SK-N-SH treated with all-trans-retinoic acid at 6 μM for 48 hours (cell line): ENCODE measurements around the gene HCN2.

Source experiments
- ATAC-seq: fragments of 200-7000 bp; cut with Tn5 transposase; 3 replicates; pipeline ENCODE4 v1.9.1; 2020; ENCODE audit warnings: mild to moderate bottlenecking, moderate library complexity
- ARNTL ChIP-seq: fragments of 450-650 bp; formaldehyde crosslinking; IDR thresholded peaks from 2 replicates; pipeline ENCODE4 v1.5.0; 2020; ENCODE audit warnings: low read depth, mild to moderate bottlenecking, moderate library complexity, borderline replicate concordance
- BACH2 ChIP-seq: fragments of 250-450 bp; sonication (Bioruptor Pico); IDR thresholded peaks from 2 replicates; pipeline ENCODE4 v1.9.0; 2021; ENCODE audit warnings: mild to moderate bottlenecking, borderline replicate concordance
- ESRRG ChIP-seq: fragments of 250-450 bp; sonication (Bioruptor Pico); IDR thresholded peaks from 2 replicates; pipeline ENCODE4 v1.6.1; 2021; ENCODE audit warnings: mild to moderate bottlenecking
- GLIS3 ChIP-seq: fragments of 250-450 bp; sonication (Bioruptor Pico); IDR thresholded peaks from 2 replicates; pipeline ENCODE4 v1.5.0; 2020; ENCODE audit warnings: mild to moderate bottlenecking, moderate library complexity
- ISL1 ChIP-seq: fragments of 250-450 bp; sonication (Bioruptor Pico); IDR thresholded peaks from 2 replicates; pipeline ENCODE4 v2.1.2; 2022; ENCODE audit warnings: mild to moderate bottlenecking, moderate library complexity
- PATZ1 ChIP-seq: fragments of 250-450 bp; sonication (Bioruptor Pico); IDR thresholded peaks from 2 replicates; pipeline ENCODE4 v1.8.0; 2020; ENCODE audit warnings: mild to moderate bottlenecking, moderate library complexity, borderline replicate concordance
- TCF4 ChIP-seq: fragments of 250-450 bp; sonication (Bioruptor Pico); IDR thresholded peaks from 2 replicates; pipeline ENCODE4 v1.8.0; 2021; ENCODE audit warnings: mild to moderate bottlenecking, moderate library complexity, borderline replicate concordance
- TOX ChIP-seq: fragments of 250-450 bp; sonication (Bioruptor Pico); IDR thresholded peaks from 2 replicates; pipeline ENCODE4 v1.8.0; 2021; ENCODE audit warnings: mild to moderate bottlenecking, moderate library complexity, borderline replicate concordance
- TSHZ2 ChIP-seq: fragments of 250-450 bp; sonication (Bioruptor Pico); IDR thresholded peaks from 2 replicates; pipeline ENCODE4 v1.5.0; 2020; ENCODE audit warnings: mild to moderate bottlenecking, moderate library complexity
- ZFP3 ChIP-seq: fragments of 250-450 bp; sonication (Bioruptor Pico); IDR thresholded peaks from 2 replicates; pipeline ENCODE4 v1.5.0; 2020; ENCODE audit warnings: mild to moderate bottlenecking, moderate library complexity
- ZFP30 ChIP-seq: fragments of 450-650 bp; formaldehyde crosslinking; IDR thresholded peaks from 2 replicates; pipeline ENCODE4 v1.5.0; 2022; ENCODE audit warnings: mild to moderate bottlenecking, moderate library complexity
- ZNF565 ChIP-seq: fragments of 450-650 bp; formaldehyde crosslinking; conservative IDR thresholded peaks from 2 replicates; pipeline ENCODE4 v1.5.0; 2020; ENCODE audit warnings: low read depth, mild to moderate bottlenecking, moderate library complexity
- ZNF70 ChIP-seq: fragments of 450-650 bp; formaldehyde crosslinking; IDR thresholded peaks from 2 replicates; pipeline ENCODE4 v1.5.0; 2020; ENCODE audit warnings: mild to moderate bottlenecking, moderate library complexity
- TF ChIP-seq, protein P1 (sequence below): fragments of 250-450 bp; sonication (Bioruptor Pico); IDR thresholded peaks from 2 replicates; pipeline ENCODE4 v1.8.0; 2021; ENCODE audit warnings: low read depth, mild to moderate bottlenecking, moderate library complexity, borderline replicate concordance
- TF ChIP-seq, protein P2 (sequence below): fragments of 250-450 bp; sonication (Bioruptor Pico); IDR thresholded peaks from 2 replicates; pipeline ENCODE4 v1.5.1; 2021; ENCODE audit warnings: mild to moderate bottlenecking, moderate library complexity

The HCN2 gene

GRCh38 chr19:554817-555216 lies 34.9 kb upstream of the HCN2 start:
- ATAC-seq, result no peak
- TF ChIP-seq GLIS3, result no peak
- TF ChIP-seq ZNF565, result no peak
- TF ChIP-seq, protein P1, sequence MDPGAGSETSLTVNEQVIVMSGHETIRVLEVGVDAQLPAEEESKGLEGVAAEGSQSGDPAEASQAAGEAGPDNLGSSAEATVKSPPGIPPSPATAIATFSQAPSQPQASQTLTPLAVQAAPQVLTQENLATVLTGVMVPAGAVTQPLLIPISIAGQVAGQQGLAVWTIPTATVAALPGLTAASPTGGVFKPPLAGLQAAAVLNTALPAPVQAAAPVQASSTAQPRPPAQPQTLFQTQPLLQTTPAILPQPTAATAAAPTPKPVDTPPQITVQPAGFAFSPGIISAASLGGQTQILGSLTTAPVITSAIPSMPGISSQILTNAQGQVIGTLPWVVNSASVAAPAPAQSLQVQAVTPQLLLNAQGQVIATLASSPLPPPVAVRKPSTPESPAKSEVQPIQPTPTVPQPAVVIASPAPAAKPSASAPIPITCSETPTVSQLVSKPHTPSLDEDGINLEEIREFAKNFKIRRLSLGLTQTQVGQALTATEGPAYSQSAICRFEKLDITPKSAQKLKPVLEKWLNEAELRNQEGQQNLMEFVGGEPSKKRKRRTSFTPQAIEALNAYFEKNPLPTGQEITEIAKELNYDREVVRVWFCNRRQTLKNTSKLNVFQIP (CRISPR knock-in tag), result no peak
- no peak for TF ChIP-seq ESRRG (CRISPR knock-in tag)
- no peak for TF ChIP-seq ZFP3 (CRISPR knock-in tag)
- TF ChIP-seq ZNF70, result no peak
- TF ChIP-seq ISL1 (CRISPR knock-in tag), result no peak

GRCh38 chr19:555474-555808 lies 34.2 kb upstream of the HCN2 start:
- TF ChIP-seq ZNF70 (no peak), TSHZ2 (CRISPR knock-in tag) (no peak), TCF4 (CRISPR knock-in tag) (no peak), ISL1 (CRISPR knock-in tag) (no peak), PATZ1 (CRISPR knock-in tag) (no peak), ZNF565 (no peak), ZFP3 (CRISPR knock-in tag) (no peak), BACH2 (CRISPR knock-in tag) (no peak)
- ATAC-seq, result no peak

DNA sequence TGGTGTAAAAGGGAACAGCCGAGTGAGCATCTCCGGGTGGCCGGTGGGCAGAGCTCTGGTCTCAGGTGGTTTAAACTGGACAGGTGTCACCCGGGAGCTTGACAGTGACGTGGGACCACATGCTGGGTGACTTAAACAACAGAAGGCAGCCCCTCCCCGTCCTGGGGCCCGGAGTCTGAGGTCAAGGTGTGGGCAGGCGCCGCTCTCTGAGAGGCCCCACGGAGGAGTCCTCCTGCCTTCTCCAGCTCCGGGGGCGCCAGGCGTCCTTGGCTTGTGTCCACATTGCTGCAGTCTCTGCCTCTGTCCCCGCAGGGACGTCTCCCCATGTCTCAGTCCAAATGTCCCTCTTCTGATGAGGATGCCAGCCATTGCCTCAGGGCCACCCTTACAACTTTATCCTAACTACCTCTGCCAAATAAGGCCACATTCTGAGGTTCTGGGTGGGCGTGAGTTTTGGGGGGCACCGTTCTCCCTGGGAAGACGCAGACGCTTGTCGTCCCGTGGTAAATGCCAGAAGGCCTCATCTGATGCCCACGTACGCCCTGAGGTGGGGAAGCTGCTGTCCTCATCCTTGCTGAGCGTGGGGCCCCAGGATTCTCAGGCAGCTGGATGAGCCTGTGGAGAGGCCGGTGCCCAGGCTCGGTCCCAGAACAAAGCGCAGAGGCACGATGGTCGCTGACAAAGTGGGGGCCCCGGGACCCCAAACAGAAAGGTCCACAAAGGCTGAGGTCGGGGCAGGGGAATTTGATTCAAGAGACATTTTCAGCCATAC lies 32.9 kb upstream of the HCN2 start:
- ATAC-seq, result no peak
- TF ChIP-seq ARNTL (CRISPR knock-in tag), result no peak
- no peak for TF ChIP-seq ZNF70
- TF ChIP-seq TSHZ2 (CRISPR knock-in tag), result no peak
- no peak for TF ChIP-seq GLIS3
- TF ChIP-seq, protein P1 (CRISPR knock-in tag), result no peak
- TF ChIP-seq ZNF565, result no peak
- TF ChIP-seq ZFP30 (CRISPR knock-in tag), result no peak
- no peak for TF ChIP-seq TOX
- TF ChIP-seq, protein P2, sequence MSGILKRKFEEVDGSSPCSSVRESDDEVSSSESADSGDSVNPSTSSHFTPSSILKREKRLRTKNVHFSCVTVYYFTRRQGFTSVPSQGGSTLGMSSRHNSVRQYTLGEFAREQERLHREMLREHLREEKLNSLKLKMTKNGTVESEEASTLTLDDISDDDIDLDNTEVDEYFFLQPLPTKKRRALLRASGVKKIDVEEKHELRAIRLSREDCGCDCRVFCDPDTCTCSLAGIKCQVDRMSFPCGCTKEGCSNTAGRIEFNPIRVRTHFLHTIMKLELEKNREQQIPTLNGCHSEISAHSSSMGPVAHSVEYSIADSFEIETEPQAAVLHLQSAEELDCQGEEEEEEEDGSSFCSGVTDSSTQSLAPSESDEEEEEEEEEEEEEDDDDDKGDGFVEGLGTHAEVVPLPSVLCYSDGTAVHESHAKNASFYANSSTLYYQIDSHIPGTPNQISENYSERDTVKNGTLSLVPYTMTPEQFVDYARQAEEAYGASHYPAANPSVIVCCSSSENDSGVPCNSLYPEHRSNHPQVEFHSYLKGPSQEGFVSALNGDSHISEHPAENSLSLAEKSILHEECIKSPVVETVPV, result no peak
